Right lobe of liver (tissue), 6 donors: ENCODE measurements around the gene ROPN1B. TPM values are rescaled to one million over a fixed set of nuclear protein-coding genes. Genes with fewer than 3 reads are reported as not detected.
"Not testable (repeated sequence)": the region's sequence is repeated elsewhere in the genome, so short reads cannot be mapped to it uniquely, and the experiment has no call there.

Experiments used
- ATAC-seq, 4 donors: fragments of 200-7000 bp; cut with Tn5 transposase; one replicate each; pipeline ENCODE4 v1.9.1; 2020; ENCODE audit warnings: mild to moderate bottlenecking in 4 of 4, moderate library complexity in 4 of 4
- DNase-seq, 3 donors: peaks; one replicate each; pipeline ENCODE4 v3.0.0-alpha.2; 2020
- H3K27ac ChIP-seq, 3 donors: fragments of 200-600 bp; one replicate each; pipeline ENCODE4 v1.8.0; 2022
- H3K27me3 ChIP-seq, 2 donors: fragments of 200-600 bp; one replicate each; pipeline ENCODE4 v1.8.0; 2022
- H3K36me3 ChIP-seq, 4 donors: fragments of 200-600 bp; sonication (generic) in 1 of 4; one replicate each; pipeline versions ENCODE4 v1.5.1 to v1.8.0; 2017 to 2022; ENCODE audit warnings: control low read depth in 1 of 4
- H3K4me1 ChIP-seq, 4 donors: fragments of 200-600 bp; sonication (generic) in 1 of 4; one replicate each; pipeline versions ENCODE4 v1.5.1 to v1.8.0; 2017 to 2022; ENCODE audit warnings: control low read depth in 1 of 4
- H3K4me3 ChIP-seq, 3 donors: fragments of 200-600 bp; one replicate each; pipeline ENCODE4 v1.8.0; 2022
- H3K9me3 ChIP-seq, 4 donors: fragments of 200-600 bp; sonication (generic) in 1 of 4; one replicate each; pipeline versions ENCODE4 v1.5.1 to v1.8.0; 2017 to 2022; ENCODE audit warnings: control low read depth in 1 of 4
- CTCF ChIP-seq, 4 donors: fragments of 200-600 bp in 3 of 4; fragments of 450-650 bp in 1 of 4; IDR thresholded peaks; one replicate each; pipeline versions ENCODE4 v1.5.1 to v1.8.0; 2016 to 2022; ENCODE audit warnings: antibody characterized with exemption in 4 of 4, mild to moderate bottlenecking in 2 of 4
- WGBS: methylation state at CpG from one replicate; pipeline ENCODE4 v1.1.6; 2018; ENCODE audit warnings: low coverage, low lambda C conversion rate; ENCODE audit not compliant: insufficient coverage; ENCODE audit errors: missing lambda C conversion rate; 5-methylcytosine and 5-hydroxymethylcytosine counted together
- intact Hi-C, 2 donors: fragments of 100-400 bp; cut with DNase I; formaldehyde crosslinking; loops; one replicate each; pipeline versions ENCODE4 v1.11.2 to v1.14.1; 2022
- total RNA-seq, 6 experiments: library from RNA; depleted of rRNA in 2 of 6; stranded (reverse); fragments of >200 nt in 2 of 6; fragmentation: NEBNext Ultra II Directional in 3 of 6; extraction: Animal tissue kit (Norgen Biotek cat#: 25700) in 3 of 6; gene quantifications; one replicate each; pipeline versions ENCODE4 v1.1.0 to v1.2.4, GENCODE V29; 2016 to 2023
- donor health status: DM: no; HTN: yes; CAD: no.
- donor health status: DM: no; HTN: no; CAD: no.
- donor health status: DM: no; HTN: no; CAD: no.
- donor health status: DM: no; HTN: yes; CAD: no.
- donor health status: DM: no; HTN: yes; CAD: no.

Gene ROPN1B
- total RNA-seq, 6 experiments from 2014 or later = 0.46 to 2.0 (median 0.60) TPM; not detected in 1

- H3K27me3 ChIP-seq, H3K36me3 ChIP-seq, intact Hi-C loops, H3K9me3 ChIP-seq, H3K4me1 ChIP-seq, H3K27ac ChIP-seq, ATAC-seq, H3K4me3 ChIP-seq: not testable (repeated sequence)
- 32% methylated on average over 21 of the region's 22 CpGs for WGBS
- peak; percentile 48 to 80 (median 70) for TF ChIP-seq CTCF (IDR thresholded peaks at IDR 0.05)
- peak in 2 of 3 donors; percentile 53 to 65 for DNase-seq
Measured at GRCh38 chr3:125928771-125929545, 40.0 kb upstream of the ROPN1B start.

- intact Hi-C loops, H3K27me3 ChIP-seq, H3K9me3 ChIP-seq, DNase-seq, H3K4me3 ChIP-seq, H3K36me3 ChIP-seq, ATAC-seq, H3K27ac ChIP-seq, H3K4me1 ChIP-seq: not testable (repeated sequence)
- 17% methylated on average over 5 of the region's 5 CpGs for WGBS
Measured at GRCh38 chr3:125929765-125930164, 39.2 kb upstream of the ROPN1B start.

- H3K9me3 ChIP-seq, H3K36me3 ChIP-seq, H3K4me3 ChIP-seq, H3K27me3 ChIP-seq, DNase-seq, ATAC-seq, intact Hi-C loops, H3K27ac ChIP-seq: not testable (repeated sequence)
- WGBS = no CpG with 5 or more reads among the region's 14 CpGs
- H3K4me1 ChIP-seq = peaks cover 0 to 11% (median 5%) of the 10 kb centered on the region in 4 donors
Measured at GRCh38 chr3:125931355-125931880, 37.6 kb upstream of the ROPN1B start.

GRCh38 chr3:125933397-125934173 is 35.4 kb upstream of the ROPN1B start:
- DNase-seq, intact Hi-C loops, H3K9me3 ChIP-seq, H3K4me3 ChIP-seq, H3K27ac ChIP-seq, ATAC-seq, H3K27me3 ChIP-seq, H3K36me3 ChIP-seq: not testable (repeated sequence)
- WGBS = 96% methylated on average over 4 of the region's 17 CpGs
- peaks cover 0 to 14% (median 5%) of the 10 kb centered on the region in 4 donors for H3K4me1 ChIP-seq

- H3K4me3 ChIP-seq = peak overlapping the region in 2 of 3 donors; percentile 31 to 43
- WGBS = 25% methylated on average over 9 of the region's 10 CpGs
- ATAC-seq (peak; percentile 97 to 99 (median 98)), DNase-seq (peak in 1 of 3 donors; percentile 80)
- H3K27ac ChIP-seq = peak overlapping the region in 1 of 3 donors; percentile 59
- H3K36me3 ChIP-seq, intact Hi-C loops, H3K9me3 ChIP-seq, H3K27me3 ChIP-seq: not testable (repeated sequence)
- H3K4me1 ChIP-seq = peaks cover 0 to 14% (median 5%) of the 10 kb centered on the region in 4 donors
Measured at GRCh38 chr3:125935252-125935874, 33.6 kb upstream of the ROPN1B start.

GRCh38 chr3:125936210-125936815 is 32.7 kb upstream of the ROPN1B start:
- H3K36me3 ChIP-seq, H3K27ac ChIP-seq, H3K4me3 ChIP-seq, DNase-seq, H3K9me3 ChIP-seq, H3K27me3 ChIP-seq, intact Hi-C loops: not testable (repeated sequence)
- peaks cover 0 to 14% (median 5%) of the 10 kb centered on the region in 4 donors for H3K4me1 ChIP-seq
- ATAC-seq = peak; percentile 81 to 90 (median 88)
- peak; percentile 33 to 47 (median 40) for TF ChIP-seq CTCF (IDR thresholded peaks at IDR 0.05)
- WGBS = 37% methylated on average over 4 of the region's 13 CpGs

GRCh38 chr3:125936891-125937290 is 32.1 kb upstream of the ROPN1B start:
- intact Hi-C loops, ATAC-seq, H3K27ac ChIP-seq, H3K27me3 ChIP-seq, DNase-seq, H3K4me3 ChIP-seq, H3K9me3 ChIP-seq, H3K36me3 ChIP-seq: not testable (repeated sequence)
- H3K4me1 ChIP-seq = peaks cover 0 to 14% (median 5%) of the 10 kb centered on the region in 4 donors
- WGBS = no CpG with 5 or more reads among the region's 13 CpGs

GRCh38 chr3:125947806-125948205 is 21.2 kb upstream of the ROPN1B start:
- DNase-seq, H3K27me3 ChIP-seq, H3K9me3 ChIP-seq, H3K4me3 ChIP-seq, H3K4me1 ChIP-seq, intact Hi-C loops, H3K36me3 ChIP-seq, ATAC-seq, H3K27ac ChIP-seq: not testable (repeated sequence)
- WGBS = 81% methylated on average over 2 of the region's 2 CpGs
